GM19452 (cell line): ENCODE results near the gene CTAGE4.
"Not testable (repeated sequence)": the region's sequence is repeated elsewhere in the genome, so short reads cannot be mapped to it uniquely, and the experiment has no call there.

Experiments
- ATAC-seq: cut with Tn5 transposase; IDR thresholded peaks from one replicate; pipeline ENCODE4 v1.9.1; 2021; ENCODE audit not compliant: unreplicated experiment

Gene CTAGE4

GRCh38 chr7:144217200-144217599, 33.9 kb downstream of the CTAGE4 start:
- not testable (repeated sequence) for ATAC-seq

- not testable (repeated sequence) for ATAC-seq
These were observed 35.3 kb downstream of the CTAGE4 start for GRCh38 chr7:144218581-144218980.

DNA sequence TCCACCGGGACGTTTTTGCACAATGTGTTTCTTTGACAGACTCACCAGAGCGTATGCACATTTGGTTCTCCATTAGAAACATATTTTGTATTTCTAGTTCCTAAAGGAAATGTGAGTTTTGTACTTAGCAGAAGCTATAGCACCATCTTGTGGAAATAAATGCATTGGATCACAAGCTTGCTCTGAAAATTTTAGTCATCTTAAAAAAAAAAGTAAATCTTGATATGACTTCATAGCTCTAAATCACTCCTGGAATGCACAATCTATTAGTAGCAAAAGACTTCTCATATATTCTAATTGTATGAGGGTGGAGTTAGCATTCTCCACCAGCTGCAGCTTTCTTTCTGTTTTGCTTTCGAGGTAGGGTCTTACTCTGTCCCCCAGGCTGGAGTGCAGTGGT, 35.9 kb downstream of the CTAGE4 start:
- ATAC-seq, result peak; percentile 57

DNA sequence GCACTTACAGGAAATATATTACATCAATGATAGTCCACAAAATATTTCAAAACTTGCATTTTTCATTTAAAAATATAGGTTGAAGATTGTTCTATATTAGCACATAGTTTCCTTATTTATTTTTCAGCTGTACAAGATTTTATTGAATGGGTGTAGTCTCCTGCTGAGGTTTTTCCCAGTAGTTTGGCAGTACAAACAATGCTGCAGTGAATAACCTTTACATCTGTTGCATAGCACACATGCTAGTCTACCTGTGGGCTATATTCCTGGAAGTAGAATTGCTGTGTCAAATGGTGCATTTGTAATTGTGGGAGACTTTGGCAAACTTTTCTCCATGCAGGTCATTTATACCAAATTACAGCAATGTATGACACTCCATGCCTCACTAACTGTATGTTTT, 37.3 kb downstream of the CTAGE4 start:
- not testable (repeated sequence) for ATAC-seq

- ATAC-seq, result not testable (repeated sequence)
These were observed 40.4 kb downstream of the CTAGE4 start for GRCh38 chr7:144223675-144224074.

- ATAC-seq, result not testable (repeated sequence)
These were observed 43.6 kb downstream of the CTAGE4 start for GRCh38 chr7:144226866-144227265.

DNA sequence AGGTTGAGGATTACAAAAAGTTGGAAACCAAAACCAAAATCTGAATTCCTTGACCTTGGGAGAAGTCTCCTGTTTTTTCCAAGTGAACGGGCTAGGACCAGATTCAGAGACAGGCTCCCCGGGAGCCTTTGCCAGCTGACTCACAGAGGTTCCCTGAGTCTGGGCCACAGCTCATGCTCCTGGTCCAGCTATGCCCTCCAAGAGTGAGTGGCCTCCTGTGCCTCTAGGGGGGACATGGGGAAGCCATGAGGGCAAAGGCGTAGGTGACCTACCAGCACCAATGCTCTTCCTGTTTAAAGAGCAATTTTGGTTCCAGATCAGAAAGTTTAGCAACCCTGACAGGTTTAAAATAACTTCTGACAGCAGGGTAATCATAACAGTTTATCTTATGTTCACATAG, 45.5 kb downstream of the CTAGE4 start:
- not testable (repeated sequence) for ATAC-seq

GRCh38 chr7:144231027-144231426, 47.8 kb downstream of the CTAGE4 start:
- not testable (repeated sequence) for ATAC-seq

GRCh38 chr7:144233039-144233438, 49.8 kb downstream of the CTAGE4 start:
- not testable (repeated sequence) for ATAC-seq
